ENCODE data around the gene CLIC1. TPM values are rescaled to one million over a fixed set of nuclear protein-coding genes. Genes with fewer than 3 reads are reported as not detected.

CLIC1 gene
- 100 to 1,000 TPM; 140 to 335 (median 301) TPM for polyA plus RNA-seq

DNA sequence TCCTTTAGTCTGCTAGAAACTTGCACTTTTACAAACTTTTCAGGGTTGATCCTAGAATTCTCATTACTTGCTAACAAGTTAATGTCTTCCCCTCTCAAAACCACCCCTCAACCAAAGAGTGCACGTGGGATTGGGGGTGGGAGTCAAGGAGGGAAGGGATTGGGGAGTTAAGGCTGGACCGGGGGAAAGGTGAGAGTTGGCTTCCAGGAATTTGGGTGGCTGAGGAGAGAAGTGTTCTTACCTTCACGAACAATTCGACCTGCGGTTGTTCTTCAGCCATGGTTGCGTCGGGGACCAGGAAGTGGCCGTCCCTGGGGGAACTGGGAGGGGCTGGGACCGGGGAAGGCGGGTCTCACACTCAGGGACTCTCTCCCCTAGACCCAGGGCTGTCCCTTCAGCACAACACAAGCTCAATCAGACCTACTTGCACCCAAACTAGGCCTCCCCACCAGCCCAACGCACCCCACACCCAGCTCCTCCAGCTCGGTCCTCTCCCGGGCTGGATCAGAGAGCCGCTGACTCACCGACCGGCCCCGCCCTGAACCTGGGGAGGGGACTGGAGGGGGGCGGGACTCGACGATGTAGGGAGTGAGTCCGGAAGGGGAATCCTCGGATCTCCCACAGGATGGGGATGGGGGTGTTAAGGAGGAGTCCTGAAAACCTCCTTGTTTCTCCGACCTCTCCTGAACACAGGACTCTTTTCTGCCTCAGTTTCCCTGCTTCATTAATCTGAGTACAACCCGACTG is at the start of gene CLIC1:
Gene CLIC1, minus strand, starts transcription at position 510 of the 747 bp plus-strand sequence. Its CDS starts 230 bp downstream, at position 280.
- WGBS, 3 donors, result 0 to 1% (median 0%) methylated on average over 23 to 24 of the region's 24 CpGs

DNA sequence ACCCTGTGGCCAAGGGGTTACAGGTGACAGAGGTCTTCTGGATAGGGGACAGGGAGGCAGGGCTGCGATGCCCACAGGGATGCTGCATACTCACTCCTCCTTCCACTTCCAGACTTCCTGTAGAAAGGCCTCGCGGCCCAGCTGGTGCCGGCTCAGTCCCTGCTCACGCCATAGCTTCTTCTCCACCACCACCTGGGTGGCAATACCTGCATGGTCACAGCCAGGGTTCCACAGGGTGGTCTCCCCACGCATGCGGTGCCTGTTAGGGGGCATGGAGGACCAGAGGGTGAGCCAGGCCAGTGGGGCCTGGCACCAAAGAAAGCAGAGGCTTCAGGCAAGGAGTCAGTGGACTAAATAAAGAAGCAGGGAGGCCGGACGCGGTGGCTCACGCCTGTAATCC is 49.1 kb upstream of the CLIC1 start:
- 95 to 96% (median 96%) methylated on average over 11 of the region's 11 CpGs for WGBS, 3 donors
- H3K27ac ChIP-seq (ENCODE audit: low read depth, low read length), result no peak overlapping the region

More for the DNA sequence above, at the start of gene CLIC1:
- H3K27ac ChIP-seq (ENCODE audit: low read depth, low read length), result peak within 1 kb of the TSS; percentile 79

DNA sequence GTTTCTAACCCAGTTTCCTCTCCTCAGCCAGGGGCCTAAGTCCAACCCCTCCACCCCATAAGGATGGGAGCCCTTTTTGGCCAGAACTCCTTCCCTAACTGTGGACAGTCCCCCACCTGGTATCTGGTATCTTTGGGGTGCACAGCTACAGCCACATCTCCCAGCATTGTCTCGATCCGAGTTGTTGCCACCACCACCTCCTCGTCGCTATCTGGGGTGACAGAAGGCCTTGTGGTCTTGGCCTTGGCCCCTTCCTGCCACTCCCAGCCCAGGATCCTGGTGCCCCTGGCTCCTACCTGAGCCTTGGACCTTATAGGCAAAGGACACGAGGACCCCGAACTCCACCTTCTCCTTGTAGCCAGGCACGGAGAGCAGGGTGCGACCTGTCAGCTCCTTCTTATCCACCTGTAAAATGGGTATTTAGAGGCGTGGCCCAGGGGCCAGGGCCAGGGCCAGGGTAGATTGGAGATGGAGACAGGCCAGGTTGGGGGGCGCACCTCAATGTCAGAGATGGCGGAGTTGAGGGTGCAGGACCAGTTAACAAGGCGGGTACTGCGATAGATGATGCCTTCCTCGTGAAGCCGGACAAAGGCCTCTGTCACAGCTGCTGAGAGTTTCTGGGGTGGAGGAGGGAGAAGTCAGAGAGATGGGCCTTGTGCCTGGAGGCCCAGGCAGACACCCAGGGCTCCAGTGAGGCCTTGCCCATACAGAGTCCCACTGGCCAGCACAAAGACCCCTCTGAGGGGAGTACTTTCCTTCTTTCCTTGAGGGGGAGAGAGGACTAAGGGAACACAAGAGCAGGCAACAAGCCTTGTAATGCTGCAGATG is 48.0 kb upstream of the CLIC1 start:
- H3K27ac ChIP-seq (ENCODE audit: low read depth, low read length), result no peak overlapping the region
- 92 to 95% (median 95%) methylated on average over 15 of the region's 15 CpGs for WGBS, 3 donors

DNA sequence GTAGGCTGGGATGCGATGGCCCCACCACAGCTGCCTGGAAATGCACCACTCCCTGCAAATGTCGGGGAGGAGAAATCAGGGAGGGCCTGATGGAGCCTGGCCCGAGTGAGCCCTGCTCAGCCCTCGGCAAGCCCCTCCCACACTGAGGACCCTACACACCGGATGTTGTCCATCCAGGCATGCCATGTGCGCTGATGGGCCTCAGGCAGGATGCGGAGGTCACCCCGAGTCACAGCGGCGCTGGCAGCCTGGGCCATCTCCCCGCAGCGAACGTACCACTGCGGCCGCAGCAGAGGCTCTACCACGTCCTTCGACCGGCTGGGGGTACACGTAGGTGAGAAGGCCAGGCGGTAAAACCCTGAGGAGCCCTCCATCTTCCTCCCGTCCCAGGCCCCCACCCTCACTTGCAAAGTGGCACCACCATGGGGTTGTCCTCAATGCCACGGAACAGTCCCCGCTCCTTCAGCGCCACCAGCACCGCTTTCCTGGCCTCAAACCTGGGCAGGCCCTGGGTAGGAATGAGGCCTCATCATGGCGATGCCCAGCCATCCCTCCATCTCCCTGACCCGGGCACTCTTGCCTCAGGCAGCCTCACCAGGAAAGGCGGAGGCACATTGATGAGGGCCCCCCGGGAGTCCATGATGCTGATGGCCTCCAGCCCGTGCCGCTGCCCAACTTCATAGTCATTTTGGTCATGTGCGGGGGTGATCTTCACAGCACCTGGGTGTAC is 46.0 kb upstream of the CLIC1 start:
- WGBS, 3 donors, result 90 to 94% (median 92%) methylated on average over 30 to 32 of the region's 32 CpGs
- H3K27ac ChIP-seq (ENCODE audit: low read depth, low read length), result no peak overlapping the region

DNA sequence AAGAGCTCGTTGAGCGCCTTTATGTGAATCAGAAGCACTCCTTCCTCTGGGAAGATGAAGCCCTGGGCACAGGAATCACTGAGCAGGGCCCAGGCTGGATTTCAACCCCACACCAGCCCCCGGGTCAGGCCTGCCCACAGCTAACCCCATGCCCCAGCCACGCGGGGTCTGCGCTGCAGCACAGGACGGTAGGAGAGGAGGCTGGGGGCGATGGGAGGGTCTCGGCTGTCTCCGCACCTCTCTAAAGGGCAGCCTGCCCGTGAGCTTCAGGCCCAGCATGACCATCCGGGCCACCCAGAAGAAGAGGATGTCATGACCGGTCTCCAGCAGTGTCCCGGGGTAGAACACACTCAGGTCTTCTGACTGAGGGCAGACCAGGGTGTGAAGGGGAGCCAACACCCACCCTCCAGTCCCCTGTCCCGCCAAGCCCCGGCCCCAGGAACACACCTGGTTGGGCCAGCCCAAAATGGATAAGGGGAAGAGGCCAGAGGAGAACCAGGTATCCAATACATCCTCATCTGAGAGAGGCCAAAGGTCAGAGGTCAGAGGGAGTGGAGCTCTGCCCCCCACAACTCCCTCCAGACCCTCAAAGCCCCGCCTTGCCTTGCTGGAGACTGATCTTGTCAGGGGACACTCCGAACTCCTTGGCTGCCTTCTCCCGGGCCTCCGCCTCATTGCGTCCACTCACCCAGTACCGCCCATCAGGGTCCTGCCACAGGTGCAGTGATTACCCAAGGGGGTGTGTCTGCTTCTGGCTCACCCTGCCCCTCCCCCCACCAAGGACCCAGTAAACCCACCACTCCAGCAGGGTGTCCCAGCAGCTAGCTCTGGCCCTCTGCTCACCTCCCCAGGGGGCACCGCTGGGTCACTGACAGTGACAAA is 45.2 kb upstream of the CLIC1 start:
- 95 to 96% (median 96%) methylated on average over 22 to 23 of the region's 23 CpGs for WGBS, 3 donors
- H3K27ac ChIP-seq (ENCODE audit: low read depth, low read length), result no peak overlapping the region

DNA sequence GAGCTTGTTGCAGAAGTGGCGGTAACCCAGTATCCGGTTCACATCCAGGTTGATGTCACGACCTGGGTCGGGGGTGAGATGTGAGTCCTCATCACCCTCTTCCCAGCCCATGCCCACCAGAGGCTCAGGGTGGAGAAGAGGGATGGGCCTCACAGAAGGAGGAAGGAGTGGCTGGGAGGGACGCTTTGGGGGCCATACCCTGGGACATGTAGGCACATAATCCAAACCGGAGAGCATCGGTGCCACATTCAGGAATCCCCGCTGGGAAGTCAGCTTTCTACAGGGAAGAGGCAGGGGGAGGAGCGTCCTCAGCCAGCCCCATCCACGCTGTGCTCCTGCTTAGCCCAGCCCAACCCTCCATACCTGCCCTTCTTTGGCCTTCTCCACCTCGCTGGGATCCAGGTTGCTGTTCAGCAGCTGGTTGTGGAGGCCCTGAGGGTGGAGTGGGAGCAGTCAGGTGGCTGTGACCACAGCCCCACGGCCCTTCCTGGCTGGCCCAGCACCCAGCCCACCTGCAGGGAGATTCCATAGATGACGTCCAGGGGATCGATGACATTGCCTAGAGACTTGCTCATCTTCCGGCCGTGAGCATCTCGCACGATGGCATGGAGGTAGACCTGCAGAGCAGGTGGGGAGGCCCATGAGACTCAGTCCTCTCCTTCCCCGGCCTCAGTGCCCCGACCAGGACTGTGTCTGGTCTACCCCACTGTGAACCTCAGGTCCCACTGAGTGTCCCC is 44.3 kb upstream of the CLIC1 start:
- no peak overlapping the region for H3K27ac ChIP-seq (ENCODE audit: low read depth, low read length)
- WGBS, 3 donors, result 87 to 90% (median 88%) methylated on average over 20 of the region's 20 CpGs

DNA sequence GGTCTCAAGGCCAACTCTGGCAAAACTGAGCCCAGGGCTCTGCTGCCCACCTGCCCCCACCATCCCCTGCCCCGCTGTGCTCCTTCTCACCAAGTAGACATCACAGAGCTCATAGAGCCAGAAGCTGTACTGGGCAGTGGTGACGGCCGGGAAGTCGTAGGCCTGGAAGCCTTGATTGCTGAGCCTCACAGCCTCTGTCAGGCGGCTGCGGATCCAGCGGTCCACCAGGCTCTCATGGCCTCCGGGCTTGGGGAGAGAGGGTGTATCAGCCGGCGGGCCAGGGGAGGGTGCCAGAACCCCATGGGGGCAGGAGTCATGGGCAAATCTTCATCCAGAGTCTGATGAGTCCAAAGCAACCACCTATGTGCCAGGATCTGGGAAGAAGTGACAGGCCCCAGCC is 43.6 kb upstream of the CLIC1 start:
- 92 to 93% (median 93%) methylated on average over 10 of the region's 10 CpGs for WGBS, 3 donors
- no peak overlapping the region for H3K27ac ChIP-seq (ENCODE audit: low read depth, low read length)

DNA sequence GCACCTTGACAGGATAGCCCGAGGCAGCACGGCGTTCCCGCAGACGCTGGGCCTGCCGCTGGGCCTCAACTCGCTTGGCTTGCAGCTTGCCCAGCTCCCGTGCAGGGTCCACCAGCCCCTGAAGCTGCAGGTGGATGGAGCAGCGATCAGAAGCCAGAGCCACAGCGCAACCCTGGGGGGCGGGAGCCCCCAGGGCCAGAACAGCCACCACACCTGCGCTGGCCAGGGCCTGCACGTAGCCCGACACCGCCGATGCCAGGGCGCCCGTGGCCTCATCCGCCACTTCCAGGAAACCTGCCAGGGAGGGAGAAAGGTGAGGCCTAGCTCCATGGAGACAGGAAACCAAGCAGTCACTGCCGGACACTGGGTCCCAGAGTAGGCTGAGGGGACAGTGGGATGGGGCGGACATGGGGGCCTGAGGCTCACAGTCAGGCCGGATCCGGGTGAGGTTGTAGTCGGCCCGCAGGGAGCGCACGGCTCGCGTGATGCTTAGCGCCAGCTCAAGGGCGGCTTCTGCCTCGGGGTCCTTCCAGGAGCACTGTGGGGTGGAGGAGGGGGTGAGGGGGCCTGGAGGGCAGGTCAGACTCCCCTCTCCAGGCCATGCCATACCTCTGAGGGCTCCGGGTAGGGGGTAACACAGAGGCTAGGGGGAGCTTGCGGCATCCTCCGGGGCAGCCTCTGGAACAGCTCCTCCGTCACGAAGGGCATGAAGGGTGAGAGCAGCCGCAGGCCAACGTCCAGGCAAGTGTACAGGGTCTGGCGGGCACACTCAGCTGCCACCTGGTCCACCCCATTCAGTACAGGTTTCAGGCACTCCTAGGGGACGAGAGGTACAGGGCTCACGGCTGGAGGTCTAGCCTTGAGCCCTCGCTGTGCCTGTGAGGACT is 42.9 kb upstream of the CLIC1 start:
- WGBS, 3 donors, result 93 to 95% (median 93%) methylated on average over 35 to 43 of the region's 43 CpGs
- H3K27ac ChIP-seq (ENCODE audit: low read depth, low read length), result no peak overlapping the region

DNA sequence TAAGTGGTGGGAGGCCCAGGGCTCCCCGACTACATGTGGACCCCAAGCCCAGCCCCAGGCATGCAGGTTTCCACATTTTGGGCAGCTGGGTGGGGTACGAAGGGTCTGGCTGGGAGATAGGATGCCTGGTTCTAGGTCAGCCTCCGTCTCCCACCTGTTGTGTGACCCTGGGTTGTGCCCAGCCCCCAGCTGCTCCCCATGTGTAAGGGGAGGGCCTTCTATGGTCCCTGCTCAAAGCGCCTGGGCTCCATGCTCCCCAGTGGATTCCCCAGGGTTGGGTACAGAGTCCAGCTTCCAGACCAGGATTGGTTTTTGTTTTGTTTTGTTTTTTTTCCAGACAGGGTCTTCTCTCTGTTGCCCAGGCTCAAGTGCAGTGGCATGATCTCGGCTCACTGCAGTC is 41.9 kb upstream of the CLIC1 start:
- H3K27ac ChIP-seq (ENCODE audit: low read depth, low read length), result no peak overlapping the region
- 84 to 99% (median 96%) methylated on average over 5 of the region's 5 CpGs for WGBS, 3 donors

DNA sequence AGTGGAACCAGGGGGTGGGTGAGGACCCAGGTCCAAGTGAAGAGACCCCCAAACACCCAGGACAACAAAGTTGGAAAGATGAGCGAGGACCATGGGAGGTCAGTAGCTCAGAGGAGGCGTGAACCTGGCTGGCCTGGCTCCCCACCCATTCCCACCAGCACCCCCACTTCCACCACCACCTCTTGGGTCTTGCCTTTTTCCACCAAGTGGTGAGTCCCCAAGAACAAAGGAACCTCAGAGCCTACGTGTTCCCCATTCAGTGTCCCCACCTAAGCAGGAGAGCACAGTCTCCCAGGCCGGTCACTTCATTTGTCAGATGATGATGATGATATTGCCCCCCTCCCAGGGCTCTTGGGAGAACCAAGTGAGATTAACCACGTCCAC is 41.3 kb upstream of the CLIC1 start:
- H3K27ac ChIP-seq (ENCODE audit: low read depth, low read length), result no peak overlapping the region
- 88 to 95% (median 91%) methylated on average over 5 of the region's 5 CpGs for WGBS, 3 donors

DNA sequence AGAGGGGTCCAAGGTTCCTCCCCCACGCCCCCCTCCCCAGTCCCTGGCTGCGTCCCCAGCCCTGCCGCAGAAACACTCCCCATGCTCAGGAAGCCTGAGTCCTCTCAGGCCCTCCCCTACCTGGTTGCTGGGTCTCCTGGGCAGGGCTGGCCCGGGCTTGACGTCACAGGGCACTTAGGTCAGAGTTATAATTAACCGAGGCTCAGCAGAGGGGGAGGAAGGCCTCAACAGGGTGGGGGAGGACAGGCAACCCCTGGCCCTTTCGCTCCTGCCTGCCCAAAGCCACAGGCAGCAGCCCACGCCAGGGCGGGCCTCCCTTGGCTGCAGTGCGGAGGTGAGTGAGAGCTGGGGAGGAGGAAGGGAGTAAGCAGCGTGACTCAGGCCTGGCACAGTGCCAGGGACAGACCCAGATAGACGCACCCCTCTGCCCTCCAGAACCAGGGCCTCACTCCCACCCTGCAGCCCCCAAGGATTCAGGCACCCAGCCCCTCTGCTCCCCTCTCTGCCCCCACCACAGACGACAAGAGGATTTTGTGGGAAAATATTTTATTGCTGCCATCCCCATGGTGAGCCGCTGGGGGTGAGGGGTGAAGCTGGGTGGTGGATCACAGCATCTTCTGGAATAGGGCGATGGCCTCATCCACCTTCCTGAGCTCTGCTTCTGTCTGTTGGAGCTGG is 40.8 kb upstream of the CLIC1 start, which contains the start of gene VWA7:
Gene VWA7, minus strand, starts transcription at position 340 of the 678 bp plus-strand sequence. CDS start 549 bp downstream, outside the sequence.
- WGBS, 3 donors, result 9 to 15% (median 13%) methylated on average over 14 to 15 of the region's 15 CpGs
- H3K27ac ChIP-seq (ENCODE audit: low read depth, low read length), result no peak within 1 kb of the TSS

DNA sequence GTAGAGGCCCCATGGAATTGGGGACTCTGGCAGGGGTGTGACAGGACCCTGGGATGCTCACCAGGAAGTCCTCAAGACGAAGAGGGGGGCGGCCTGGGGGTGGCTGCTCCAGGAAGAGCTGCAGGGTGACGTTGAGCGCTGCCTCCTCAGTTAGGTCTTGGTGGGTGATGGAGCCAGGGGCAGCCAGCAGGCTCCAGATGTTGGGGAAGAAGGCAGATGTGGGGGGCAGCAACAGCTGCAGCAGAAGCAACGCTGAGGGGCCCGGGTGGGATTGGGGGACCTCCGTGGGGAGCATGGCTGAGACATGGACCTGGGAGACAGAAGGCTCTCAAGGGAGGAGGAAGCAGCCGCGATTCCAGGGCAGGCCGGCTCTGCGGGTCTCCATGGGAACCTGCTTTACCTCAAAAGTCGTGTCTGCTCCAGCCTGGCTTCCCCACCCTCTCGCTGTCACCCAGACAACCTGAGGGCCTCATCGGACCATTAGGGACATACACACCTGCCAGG is 40.2 kb upstream of the CLIC1 start:
- H3K27ac ChIP-seq (ENCODE audit: low read depth, low read length), result no peak overlapping the region
- 27 to 43% (median 28%) methylated on average over 10 to 14 of the region's 14 CpGs for WGBS, 3 donors

DNA sequence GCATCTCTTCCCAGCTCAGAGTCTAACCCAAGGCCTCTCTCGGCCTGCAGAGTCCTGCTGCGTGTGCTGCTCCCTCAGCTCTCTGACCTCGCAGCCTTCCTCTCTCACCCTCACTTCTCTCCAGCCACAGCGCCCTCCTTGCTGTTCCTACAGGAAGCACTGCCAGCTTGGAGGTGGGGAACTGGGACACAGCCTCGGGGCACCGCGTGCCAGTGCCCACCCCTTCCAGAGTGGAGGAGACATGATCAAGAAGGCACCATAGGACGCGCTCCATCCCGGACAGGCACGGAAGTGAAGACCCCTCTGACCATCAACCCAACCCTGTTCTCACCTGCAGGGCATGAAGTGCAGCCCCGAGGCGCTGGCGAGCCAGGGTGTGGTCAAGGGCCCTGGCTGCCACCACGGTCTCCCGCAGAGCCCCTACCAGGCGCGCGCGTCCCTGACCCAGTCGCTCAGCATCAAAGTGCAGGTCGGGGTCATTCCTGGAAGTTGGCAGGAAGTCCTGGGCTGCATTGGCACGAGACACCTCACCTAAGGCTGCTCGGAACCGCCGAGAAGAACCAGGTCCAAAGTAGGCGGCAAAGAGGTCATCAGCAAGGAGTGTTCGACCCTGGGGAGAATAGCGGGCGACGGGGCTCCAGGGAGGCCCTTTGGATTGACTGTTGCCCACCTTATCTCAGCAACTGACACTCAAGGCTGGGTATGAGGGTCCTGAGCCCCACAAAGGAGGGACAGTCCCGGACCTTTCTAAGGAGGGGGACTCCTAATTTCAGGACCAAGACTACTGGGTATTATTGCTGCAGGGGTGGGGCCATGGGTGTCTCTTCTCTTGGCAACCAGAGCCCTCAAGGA is 39.5 kb upstream of the CLIC1 start:
- 88 to 89% (median 89%) methylated on average over 32 of the region's 32 CpGs for WGBS, 3 donors
- H3K27ac ChIP-seq (ENCODE audit: low read depth, low read length), result no peak overlapping the region

DNA sequence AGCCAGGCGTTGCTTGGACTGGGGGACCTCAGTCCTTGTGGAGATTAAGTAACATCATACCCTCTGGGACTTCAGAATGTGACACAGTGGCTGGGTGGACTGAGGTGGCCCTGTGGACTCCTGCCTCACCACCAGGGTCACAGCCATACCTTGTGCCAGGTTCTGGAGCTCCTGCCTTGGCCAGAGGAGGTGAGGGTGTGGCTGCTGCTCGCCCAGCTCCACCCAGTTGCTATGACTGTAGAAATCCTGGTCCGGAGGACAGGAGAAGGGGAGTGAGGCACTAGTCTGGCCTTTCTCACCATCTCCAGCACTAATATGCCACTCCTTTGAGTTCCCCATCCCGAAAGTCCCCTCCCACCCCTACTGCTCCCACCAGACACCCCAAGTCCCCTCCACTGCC is 38.9 kb upstream of the CLIC1 start:
- no peak overlapping the region for H3K27ac ChIP-seq (ENCODE audit: low read depth, low read length)
- WGBS, 3 donors, result 60 to 80% (median 65%) methylated on average over 4 of the region's 4 CpGs

DNA sequence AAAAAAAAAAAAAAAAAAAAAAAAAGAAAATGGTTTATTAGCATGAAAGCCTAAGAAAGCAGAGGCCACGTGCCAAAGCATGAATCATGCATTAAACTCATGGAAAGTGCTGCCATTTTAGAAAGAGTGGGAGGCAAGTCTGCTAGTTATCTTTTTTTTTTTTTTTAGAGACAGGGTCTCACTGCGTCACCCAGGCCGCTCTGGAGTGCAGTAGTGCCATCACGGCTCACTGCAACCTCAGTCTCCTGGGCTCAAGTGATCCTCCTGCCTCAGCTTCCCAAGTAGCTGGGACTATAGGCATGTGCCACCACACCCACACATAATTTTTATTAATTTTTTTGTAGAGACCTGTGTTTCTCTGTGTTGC is 35.6 kb upstream of the CLIC1 start:
- WGBS, 3 donors, result 67 to 82% (median 77%) methylated on average over 4 of the region's 4 CpGs
- no peak overlapping the region for H3K27ac ChIP-seq (ENCODE audit: low read depth, low read length)
